ENCODE measurements around the gene STPG2. TPM values are rescaled to one million over a fixed set of nuclear protein-coding genes. Genes with fewer than 3 reads are reported as not detected.

Gene STPG2
- total RNA-seq, 1 experiment from 2014 or later: 0.20 TPM

GRCh38 chr4:97828646-97829045 lies 314.6 kb downstream of the STPG2 start:
- H3K23ac ChIP-seq (ENCODE audit: insufficient read length, low read depth, low read length): no peak overlapping the region
- H3K4me2 ChIP-seq (ENCODE audit: insufficient read depth, insufficient read length, low read length): no peak overlapping the region
- H2AFZ ChIP-seq (ENCODE audit: low read length): no peak overlapping the region
- H2BK15ac ChIP-seq (ENCODE audit: low read depth, low read length): no peak overlapping the region
- Mint-ChIP-seq H3K4me1 (no peaks in the 10 kb centered on the region), H3K36me3 (ENCODE audit: insufficient read depth in 1 of 3, low read depth in 3 of 3) (no peaks in the 10 kb centered on the region; a peak in 1 of 7 replicates), H3K9me3 (no peaks in the 10 kb centered on the region), H3K27me3 (ENCODE audit: low read depth) (no peaks in the 10 kb centered on the region), H3K4me3 (no peak overlapping the region), H3K27ac (no peak overlapping the region)
- H2BK120ac ChIP-seq (ENCODE audit: low read depth, low read length, poor library complexity, severe bottlenecking): no peak overlapping the region
- no peak overlapping the region for H2BK12ac ChIP-seq (ENCODE audit: insufficient read length, low read depth, low read length)
- H3K18ac ChIP-seq (ENCODE audit: insufficient read length, low read depth, low read length): no peak overlapping the region
- H3K79me2 ChIP-seq (ENCODE audit: insufficient read depth, low read length): no peaks in the 10 kb centered on the region
- H3K27me3 ChIP-seq (ENCODE audit: insufficient read depth, low read length): no peaks in the 10 kb centered on the region
- H2BK5ac ChIP-seq (ENCODE audit: insufficient read length, low read length): no peak overlapping the region
- DNase-seq: no peak
- no peak overlapping the region for H3K9ac ChIP-seq (ENCODE audit: extremely low read depth, insufficient read length, low read length)
- no peak overlapping the region for H2BK20ac ChIP-seq (ENCODE audit: low read depth, low read length, poor library complexity, severe bottlenecking)
- no peak for TF ChIP-seq CTCF (conservative IDR thresholded peaks at IDR 0.05)
- H3K56ac ChIP-seq (ENCODE audit: insufficient read length, low read depth, low read length): no peak overlapping the region
- H3K4ac ChIP-seq (ENCODE audit: low read depth, low read length): no peak overlapping the region
- H3K14ac ChIP-seq (ENCODE audit: insufficient read depth, low read length): no peak overlapping the region
- H3K27ac ChIP-seq (ENCODE audit: insufficient read length, low read depth, low read length): no peak overlapping the region
- no CpG with 5 or more reads among the region's 7 CpGs for WGBS (ENCODE audit: extremely low coverage, insufficient read length, low lambda C conversion rate)
- H4K91ac ChIP-seq (ENCODE audit: insufficient read length, low read depth, low read length): no peak overlapping the region
- H4K5ac ChIP-seq (ENCODE audit: insufficient read length, low read depth, low read length): peak overlapping the region; percentile 47
- no peak overlapping the region for H3T11ph ChIP-seq (ENCODE audit: low read length)
- H2AK5ac ChIP-seq (ENCODE audit: insufficient read length, low read length): no peak overlapping the region
- H3K23me2 ChIP-seq (ENCODE audit: insufficient read length, low read depth, low read length, poor library complexity, severe bottlenecking): no peaks in the 10 kb centered on the region
- H4K20me1 ChIP-seq (ENCODE audit: control insufficient read depth, insufficient read depth, insufficient read length): no peaks in the 10 kb centered on the region
- no peaks in the 10 kb centered on the region for H3K9me3 ChIP-seq (ENCODE audit: control insufficient read depth, low read depth, low read length)
- no peaks in the 10 kb centered on the region for H3K4me1 ChIP-seq (ENCODE audit: insufficient read depth, low read length)
- no peaks in the 10 kb centered on the region for H3K79me1 ChIP-seq (ENCODE audit: insufficient read depth, low read depth, low read length, poor library complexity, severe bottlenecking)
- no peak overlapping the region for H4K8ac ChIP-seq (replicated peaks; ENCODE audit: insufficient read length, low read depth, low read length)

Measured in H9 (cell line).